NCI-H1092 treated with DMSO at 0.1 percent for 48 hours (cell line): ENCODE measurements around the gene CDC42EP1.
A peak's percentile ranks its signal among the peaks of the same experiment; 100 is the strongest.
"Not testable (repeated sequence)": the region's sequence is repeated elsewhere in the genome, so short reads cannot be mapped to it uniquely, and the experiment has no call there.

Source experiments
- DNase-seq: peaks from one replicate; lab custom pipeline; 2025; lab: John Stamatoyannopoulos, UW

Gene CDC42EP1

GRCh38 chr22:37559901-37560607 lies at the start of gene CDC42EP1:
TSS of gene CDC42EP1 (plus strand) at chr22:37560480. CDS start at chr22:37566350, 5,870 bp downstream.
- no peak for DNase-seq

GRCh38 chr22:37511395-37512104 lies 48.7 kb upstream of the CDC42EP1 start:
- DNase-seq, result no peak

- DNase-seq, result no peak
Observed at GRCh38 chr22:37514526-37515051, 45.7 kb upstream of the CDC42EP1 start.

GRCh38 chr22:37515901-37516300 lies 44.4 kb upstream of the CDC42EP1 start:
- no peak for DNase-seq

- DNase-seq, result no peak
Observed at GRCh38 chr22:37516456-37516855, 43.8 kb upstream of the CDC42EP1 start.

GRCh38 chr22:37517826-37518450 lies 42.3 kb upstream of the CDC42EP1 start:
- DNase-seq, result no peak

GRCh38 chr22:37518509-37519267 lies 41.6 kb upstream of the CDC42EP1 start:
- no peak for DNase-seq

- no peak for DNase-seq
Observed at GRCh38 chr22:37519268-37520195, 40.7 kb upstream of the CDC42EP1 start, which contains the start of gene CARD10. TSS of gene CARD10 (minus strand) at chr22:37519415. CDS start at chr22:37519200, 215 bp downstream.

GRCh38 chr22:37520776-37521191 lies 39.5 kb upstream of the CDC42EP1 start:
- no peak for DNase-seq

- DNase-seq, result no peak
Observed at GRCh38 chr22:37521236-37521739, 39.0 kb upstream of the CDC42EP1 start.

GRCh38 chr22:37522482-37522881 lies 37.8 kb upstream of the CDC42EP1 start:
- no peak for DNase-seq

GRCh38 chr22:37525073-37525745 lies 35.1 kb upstream of the CDC42EP1 start:
- no peak for DNase-seq

- no peak for DNase-seq
Observed at GRCh38 chr22:37525746-37526350, 34.4 kb upstream of the CDC42EP1 start.

- DNase-seq, result no peak
Observed at GRCh38 chr22:37526376-37526775, 33.9 kb upstream of the CDC42EP1 start.

GRCh38 chr22:37527081-37527752 lies 33.1 kb upstream of the CDC42EP1 start:
- not testable (repeated sequence) for DNase-seq

- not testable (repeated sequence) for DNase-seq
Observed at GRCh38 chr22:37527952-37528351, 32.3 kb upstream of the CDC42EP1 start.

GRCh38 chr22:37529652-37530345 lies 30.5 kb upstream of the CDC42EP1 start:
- peak; percentile 37 for DNase-seq

GRCh38 chr22:37533995-37534394 lies 26.3 kb upstream of the CDC42EP1 start:
- DNase-seq, result peak; percentile 34
